ENCODE measurements around the gene KRTAP12-4.
"Not testable (repeated sequence)": the region's sequence is repeated elsewhere in the genome, so short reads cannot be mapped to it uniquely, and the experiment has no call there.

KRTAP12-4 gene

DNA sequence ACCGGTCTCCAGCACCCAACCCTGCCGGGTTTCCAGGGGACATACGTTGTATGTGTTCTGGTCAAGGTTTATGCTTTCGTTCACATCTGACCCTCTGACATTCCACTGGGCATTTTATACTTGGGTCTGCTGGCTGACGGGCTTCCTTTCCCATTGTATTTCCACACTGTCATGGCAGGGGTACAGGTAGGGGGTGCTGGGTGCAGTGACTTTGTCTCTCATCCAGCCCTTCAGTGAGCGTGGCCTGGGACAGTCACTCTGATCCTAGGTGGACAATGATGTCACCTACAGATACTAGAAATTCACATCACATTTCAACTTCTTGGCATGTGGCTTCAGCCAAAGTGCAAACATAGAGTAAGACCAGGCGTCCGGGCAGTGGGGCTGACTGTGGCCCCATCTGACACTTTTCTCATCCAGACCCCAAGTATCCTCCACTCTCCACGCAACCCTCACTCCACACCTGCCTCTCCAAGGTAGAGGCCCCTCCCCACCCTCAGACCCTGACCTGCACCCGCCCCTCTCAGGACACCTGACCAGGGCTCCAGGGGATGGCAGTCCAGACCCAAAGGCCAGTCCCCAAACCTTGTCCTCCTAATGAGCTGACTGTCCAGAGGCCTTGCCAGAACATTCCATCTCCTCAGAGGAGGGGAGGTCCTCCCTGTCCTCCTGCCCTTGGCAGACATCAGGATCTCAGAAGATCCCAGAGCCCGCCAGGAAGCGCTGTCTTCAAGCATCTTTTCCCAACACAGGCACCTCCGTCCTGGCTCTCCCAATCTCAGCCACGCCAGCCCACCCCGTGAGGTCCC, 18.0 kb downstream of the KRTAP12-4 start:
- DNase-seq (ENCODE audit: low read depth, low spot score), result no peak

- no peak for DNase-seq (ENCODE audit: low read depth, low spot score)
Observed at GRCh38 chr21:44632067-44632466, 22.4 kb downstream of the KRTAP12-4 start.

GRCh38 chr21:44630440-44630839, 24.0 kb downstream of the KRTAP12-4 start:
- DNase-seq (ENCODE audit: low read depth, low spot score), result no peak

- no peak for DNase-seq (ENCODE audit: low read depth, low spot score)
Observed at GRCh38 chr21:44628707-44629391, 25.6 kb downstream of the KRTAP12-4 start.

- DNase-seq (ENCODE audit: low read depth, low spot score), result not testable (repeated sequence)
Observed at GRCh38 chr21:44627831-44628233, 26.6 kb downstream of the KRTAP12-4 start.

DNA sequence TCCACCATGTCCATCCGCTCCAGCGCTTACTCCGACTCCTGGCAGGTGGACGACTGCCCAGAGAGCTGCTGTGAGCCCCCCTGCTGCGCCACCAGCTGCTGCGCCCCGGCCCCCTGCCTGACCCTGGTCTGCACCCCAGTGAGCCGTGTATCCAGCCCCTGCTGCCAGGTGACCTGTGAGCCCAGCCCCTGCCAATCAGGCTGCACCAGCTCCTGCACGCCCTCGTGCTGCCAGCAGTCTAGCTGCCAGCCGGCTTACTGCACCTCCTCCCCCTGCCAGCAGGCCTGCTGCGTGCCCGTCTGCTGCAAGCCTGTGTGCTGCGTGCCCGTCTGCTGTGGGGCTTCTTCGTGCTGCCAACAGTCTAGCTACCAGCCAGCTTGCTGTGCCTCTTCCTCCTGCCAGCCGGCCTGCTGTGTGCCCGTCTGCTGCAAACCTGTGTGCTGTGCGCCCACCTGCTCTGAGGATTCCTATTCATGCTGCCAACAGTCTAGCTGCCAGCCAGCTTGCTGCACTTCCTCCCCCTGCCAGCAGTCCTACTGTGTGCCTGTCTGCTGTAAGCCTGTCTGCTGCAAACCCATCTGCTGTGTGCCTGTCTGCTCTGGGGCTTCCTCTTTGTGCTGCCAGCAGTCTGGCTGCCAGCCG, 27.2 kb downstream of the KRTAP12-4 start:
- DNase-seq (ENCODE audit: low read depth, low spot score), result not testable (repeated sequence)

GRCh38 chr21:44626673-44627143, 27.8 kb downstream of the KRTAP12-4 start, which contains the start of gene KRTAP10-9:
Gene KRTAP10-9, plus strand, starts transcription at chr21:44627093. Its CDS starts 79 bp downstream, at chr21:44627172.
- no peak for DNase-seq (ENCODE audit: low read depth, low spot score)

DNA sequence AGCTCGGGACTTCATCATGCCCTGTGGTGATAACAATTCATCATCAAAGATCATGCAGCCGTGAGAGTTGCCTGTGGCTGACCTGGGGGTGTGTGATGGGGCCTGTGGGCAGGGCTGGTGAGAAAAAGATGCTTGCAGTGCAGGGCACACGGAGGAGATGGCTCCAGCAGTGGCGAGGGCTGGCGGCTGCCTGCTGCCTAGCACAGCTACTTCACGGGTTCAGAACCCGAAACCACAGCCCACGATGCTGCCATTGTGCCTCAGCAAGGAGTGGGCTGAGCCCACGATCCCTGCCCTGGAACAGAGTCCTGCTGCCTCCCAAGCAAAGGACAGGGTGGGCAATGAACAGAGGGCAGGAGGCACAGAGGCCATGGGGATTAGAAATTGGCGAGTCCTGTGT, 28.2 kb downstream of the KRTAP12-4 start:
- no peak for DNase-seq (ENCODE audit: low read depth, low spot score)

DNA sequence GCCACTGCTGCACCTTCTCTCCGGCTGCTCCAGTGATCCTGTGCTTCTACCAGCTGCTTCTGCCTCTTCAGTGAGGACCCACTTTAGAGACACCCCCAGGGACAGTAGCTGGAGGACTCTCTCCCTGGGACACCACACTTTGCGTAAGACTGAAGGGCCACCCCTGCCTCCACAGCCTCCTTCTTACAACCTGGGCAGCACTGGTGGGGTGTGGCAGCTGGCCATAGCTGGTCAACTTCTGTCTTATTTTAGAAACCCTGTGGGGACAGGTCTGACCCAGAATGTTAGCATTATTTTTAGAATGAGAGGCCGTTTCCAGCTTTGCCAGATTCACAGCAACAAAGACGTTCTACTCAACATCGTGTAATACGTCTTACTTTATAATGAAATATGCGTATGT, 28.7 kb downstream of the KRTAP12-4 start:
- DNase-seq (ENCODE audit: low read depth, low spot score), result no peak

GRCh38 chr21:44623575-44623974, 30.9 kb downstream of the KRTAP12-4 start:
- DNase-seq (ENCODE audit: low read depth, low spot score), result no peak

DNA sequence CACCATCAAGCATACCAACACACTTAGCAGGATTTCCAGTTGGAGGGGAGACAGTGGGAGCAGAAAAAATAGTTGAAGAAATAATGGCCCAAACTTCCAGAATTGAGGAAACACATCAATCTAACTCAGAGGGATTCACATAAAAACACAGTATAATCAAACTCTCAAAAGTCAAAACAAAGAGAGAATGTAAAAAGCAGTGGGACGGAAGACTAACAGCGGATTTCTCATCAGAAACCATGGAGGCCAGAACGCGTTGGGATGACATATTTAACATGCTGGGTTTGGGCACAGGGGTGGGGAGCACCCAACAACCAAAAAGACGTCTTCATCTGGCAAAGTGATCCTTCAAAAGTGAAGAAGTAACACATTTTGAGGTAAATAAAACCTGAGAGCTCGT, 34.6 kb downstream of the KRTAP12-4 start:
- no peak for DNase-seq (ENCODE audit: low read depth, low spot score)

GRCh38 chr21:44618909-44619308, 35.5 kb downstream of the KRTAP12-4 start:
- DNase-seq (ENCODE audit: low read depth, low spot score), result no peak

DNA sequence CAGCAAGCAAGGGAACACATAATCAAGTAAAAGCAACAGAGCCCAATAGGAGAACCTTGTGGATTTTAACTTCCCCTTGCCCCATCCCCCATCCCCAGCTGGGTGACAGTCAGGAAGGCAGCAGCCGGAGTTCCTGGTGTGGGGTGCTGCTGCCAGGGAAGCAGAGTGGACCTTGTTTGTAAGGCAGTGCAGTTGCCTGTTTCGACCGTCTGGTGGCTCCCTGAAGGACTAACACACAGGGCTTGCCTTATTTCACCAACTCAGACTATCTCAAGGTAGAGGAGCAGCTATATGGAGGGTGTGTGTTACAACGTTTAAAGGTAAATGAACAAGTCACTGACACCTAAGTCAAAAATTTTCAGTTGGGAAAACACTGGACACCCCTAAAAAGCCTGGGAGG, 36.0 kb downstream of the KRTAP12-4 start:
- no peak for DNase-seq (ENCODE audit: low read depth, low spot score)

GRCh38 chr21:44617071-44617501, 37.4 kb downstream of the KRTAP12-4 start:
- no peak for DNase-seq (ENCODE audit: low read depth, low spot score)

- no peak for DNase-seq (ENCODE audit: low read depth, low spot score)
Observed at GRCh38 chr21:44616591-44616926, 37.9 kb downstream of the KRTAP12-4 start.

DNA sequence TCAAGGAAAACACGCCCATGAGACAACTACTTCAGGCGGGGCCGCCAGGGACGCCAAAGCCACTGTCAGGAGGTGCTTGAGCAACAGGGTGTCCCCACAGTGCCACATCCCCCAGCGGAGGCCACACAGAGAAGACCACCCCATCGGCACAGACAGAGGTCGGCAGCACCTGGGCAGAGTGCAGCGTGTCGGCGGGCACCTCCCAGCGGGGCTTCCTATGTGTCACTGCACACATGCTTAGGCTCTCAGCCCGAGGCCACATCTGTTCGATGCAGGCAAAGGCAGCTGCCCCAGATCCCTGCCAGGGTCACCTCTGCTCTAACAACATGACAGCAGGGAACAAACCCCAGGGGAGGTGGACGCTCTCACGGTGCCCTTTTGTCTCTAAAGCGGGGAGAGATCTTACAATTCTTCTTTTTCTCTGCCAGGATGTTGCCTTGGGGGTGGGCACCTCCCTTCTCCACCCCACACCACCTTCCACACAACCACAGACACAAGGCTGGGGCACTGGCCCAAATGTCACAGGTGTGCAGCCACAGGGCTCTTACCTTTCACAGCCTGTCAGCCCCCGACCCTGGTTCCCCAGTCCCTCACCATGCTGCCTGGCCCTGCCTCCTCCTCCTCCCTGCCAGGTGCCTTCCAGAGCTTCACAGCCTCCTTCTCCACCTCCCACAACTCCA, 38.4 kb downstream of the KRTAP12-4 start:
- no peak for DNase-seq (ENCODE audit: low read depth, low spot score)

DNA sequence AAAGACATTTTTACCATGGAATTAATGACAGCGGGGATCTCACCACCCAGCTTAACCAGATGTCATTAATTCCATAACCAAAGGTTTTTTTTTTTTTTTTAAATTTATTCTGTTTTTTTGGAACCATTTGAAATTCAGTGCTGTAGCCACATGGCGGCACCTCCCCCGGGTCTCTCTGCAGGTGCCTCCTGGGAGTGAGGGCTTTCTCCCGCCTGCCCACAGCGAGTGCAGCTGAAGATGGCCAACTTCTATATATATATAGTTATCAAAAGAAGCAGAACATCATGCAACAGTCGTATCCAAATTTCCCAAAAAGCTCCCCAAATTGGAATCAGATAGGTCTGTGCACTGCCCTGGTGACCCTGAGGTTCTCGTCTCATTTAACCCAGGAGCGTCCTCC, 39.0 kb downstream of the KRTAP12-4 start:
- DNase-seq (ENCODE audit: low read depth, low spot score), result no peak

DNA sequence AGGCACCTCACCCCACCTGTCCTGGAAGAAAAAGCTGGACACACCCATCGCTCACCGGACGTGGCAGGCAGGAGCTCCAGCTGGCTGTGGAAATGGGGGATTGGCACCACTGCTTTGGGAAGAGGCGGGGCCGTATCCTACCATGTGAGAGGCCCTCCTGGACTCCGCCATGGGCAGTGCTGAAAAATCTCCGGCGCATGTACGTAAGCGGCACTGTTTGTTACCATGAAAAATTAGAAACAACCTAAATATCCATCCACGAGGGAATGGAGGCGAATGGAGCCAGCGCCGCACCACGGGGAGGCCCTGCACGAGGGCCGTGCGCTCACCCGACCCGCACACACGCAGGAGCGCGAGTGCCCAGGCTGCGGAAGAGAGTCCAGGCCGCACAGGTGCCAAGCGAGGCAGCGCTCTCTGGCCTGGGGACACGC, 39.5 kb downstream of the KRTAP12-4 start:
- DNase-seq (ENCODE audit: low read depth, low spot score), result no peak

GRCh38 chr21:44614161-44614631, 40.3 kb downstream of the KRTAP12-4 start:
- no peak for DNase-seq (ENCODE audit: low read depth, low spot score)

- no peak for DNase-seq (ENCODE audit: low read depth, low spot score)
Observed at GRCh38 chr21:44613386-44614155, 40.9 kb downstream of the KRTAP12-4 start.

- no peak for DNase-seq (ENCODE audit: low read depth, low spot score)
Observed at GRCh38 chr21:44612669-44613229, 41.7 kb downstream of the KRTAP12-4 start.

Data from ELF-1 (cell line).